ENCODE measurements around the gene PLOD1. TPM values are rescaled to one million over a fixed set of nuclear protein-coding genes. Genes with fewer than 3 reads are reported as not detected.

The PLOD1 gene
- total and polyA plus RNA-seq, 2 donors (not counting 1 experiment from before 2014, with no cell fraction given): 10.4 to 13.4 TPM

DNA sequence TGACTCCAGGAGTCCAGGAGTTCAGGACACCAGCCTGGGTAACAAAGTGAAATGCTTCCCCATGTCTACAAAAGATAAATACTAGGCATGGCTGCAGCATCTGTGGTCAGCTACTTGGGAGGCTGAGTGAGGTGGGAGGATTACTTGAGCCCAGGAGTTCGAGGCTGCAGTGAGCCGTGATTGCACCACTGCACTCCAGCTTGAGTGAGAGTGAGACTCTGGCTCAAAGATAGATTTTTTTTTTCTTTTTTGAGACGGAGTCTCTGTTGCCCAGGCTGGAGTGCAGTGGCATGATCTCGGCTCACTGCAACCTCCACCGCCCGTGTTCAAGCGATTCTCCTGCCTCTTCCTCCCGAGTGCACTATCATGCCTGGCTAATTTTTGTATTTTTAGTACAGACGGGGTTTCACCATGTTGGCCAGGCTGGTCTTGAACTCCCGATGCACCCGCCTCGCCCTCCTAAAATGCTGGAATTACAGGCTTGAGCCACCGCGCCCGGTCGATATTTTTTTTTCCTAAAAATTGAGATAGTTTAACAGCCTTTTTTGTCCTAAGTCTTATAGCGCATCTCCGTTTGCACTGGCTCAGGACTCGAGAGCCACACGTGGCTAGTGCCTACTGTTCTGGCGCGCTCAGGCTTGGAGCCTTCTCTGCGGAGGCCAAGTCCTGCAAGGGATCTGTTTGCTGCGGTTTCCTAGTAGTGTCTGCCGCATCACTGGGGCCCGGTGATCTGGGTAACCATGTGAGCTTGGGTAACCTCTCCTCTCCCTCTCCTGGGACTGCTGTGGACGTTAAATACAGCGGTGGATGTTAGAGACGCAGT lies 44.7 kb downstream of the PLOD1 start:
- ChIA-PET POLR2A (interaction anchor here (0.5 to 3.1 kb wide), 6 partner anchors 39 to 718 kb away, joined by 3 to 27 read pairs (median 4); partner anchors contain the start of gene PLOD1), CTCF (interaction anchor here (0.7 to 1.4 kb wide), 3 partner anchors 12 to 139 kb away, joined by 3 to 5 read pairs (median 3); no protein-coding TSS in a partner anchor)
- TF ChIP-seq EZH2 (IDR thresholded peaks at IDR 0.05; ENCODE audit: borderline replicate concordance, insufficient read depth, low read depth, low read length, poor library complexity, severe bottlenecking) (no peak), CTCF (IDR thresholded peaks at IDR 0.05) (no peak)
- Mint-ChIP-seq H3K27ac (peak overlapping the region; percentile 95), H3K9me3 (ENCODE audit: insufficient read depth) (no peaks in the 10 kb centered on the region), H3K27me3 (no peaks in the 10 kb centered on the region), H3K4me1 (peaks cover 38% of the 10 kb centered on the region), H3K4me3 (peak overlapping the region; percentile 95)
- H4K20me1 ChIP-seq (ENCODE audit: control insufficient read depth, insufficient read depth, low read length, poor library complexity, severe bottlenecking): peaks cover 12% of the 10 kb centered on the region
- H3K9me3 ChIP-seq (ENCODE audit: control extremely low read depth in 1 of 3, control insufficient read depth in 2 of 3, insufficient read depth in 1 of 3, low read length in 2 of 3): no peaks in the 10 kb centered on the region
- H2AFZ ChIP-seq (ENCODE audit: insufficient read depth, low read depth, low read length, poor library complexity, severe bottlenecking): peak overlapping the region; percentile 93
- H3K9ac ChIP-seq (ENCODE audit: low read length): peak overlapping the region; percentile 95
- H3K4me2 ChIP-seq (replicated peaks; ENCODE audit: low read depth, low read length, poor library complexity, severe bottlenecking): peak overlapping the region; percentile 96
- peak overlapping the region in 4 of 5 experiments; percentile 66 to 86 (median 82) for H3K4me3 ChIP-seq (ENCODE audit: control extremely low read depth in 1 of 5, extremely low read depth in 1 of 5, insufficient read depth in 1 of 5, low read depth in 2 of 5, low read length in 4 of 5)
- WGBS (ENCODE audit: insufficient coverage): 82% methylated on average over 24 of the region's 29 CpGs
- H3K79me2 ChIP-seq (ENCODE audit: control insufficient read depth, insufficient read depth, low read length): peaks cover 56% of the 10 kb centered on the region
- no peak for ATAC-seq (ENCODE audit: low read depth)
- no peaks in the 10 kb centered on the region for H3K27me3 ChIP-seq (replicated peaks in 1 of 4; ENCODE audit: control extremely low read depth in 1 of 4, control insufficient read depth in 3 of 4, insufficient read depth in 4 of 4, low read length in 3 of 4)
- peaks cover 0 to 22% of the 10 kb centered on the region in 2 experiments for H3K36me3 ChIP-seq (replicated peaks in 1 of 2; ENCODE audit: control extremely low read depth in 1 of 2, control insufficient read depth in 1 of 2, extremely low read depth in 1 of 2, insufficient read depth in 2 of 2, low read length in 1 of 2)
- peak overlapping the region; percentile 81 to 94 for H3K27ac ChIP-seq (ENCODE audit: low read length in 2 of 2)
- H3K4me1 ChIP-seq (ENCODE audit: control insufficient read depth in 2 of 2, insufficient read depth in 2 of 2, low read length in 2 of 2): peaks cover 12 to 16% of the 10 kb centered on the region in 2 donors
- intact Hi-C loops (cut with micrococcal nuclease): no loop called here
- no peak for DNase-seq

Data from B cell (primary cell).